Uterus (tissue), 4 donors: Measurements from ENCODE around the gene SPSB2. TPM values are rescaled to one million over a fixed set of nuclear protein-coding genes. Genes with fewer than 3 reads are reported as not detected.
"Not testable (repeated sequence)": the region's sequence is repeated elsewhere in the genome, so short reads cannot be mapped to it uniquely, and the experiment has no call there.

Experiments used
- DNase-seq, 2 donors: peaks; one replicate each; pipeline ENCODE4 v3.0.0-alpha.2; 2019 to 2020
- H3K27ac ChIP-seq, 2 donors: fragments of 200-600 bp; sonication (generic); 1 replicate in 1 of 2; 2 replicates in 1 of 2; pipeline ENCODE4 v1.5.1; 2016 to 2018
- H3K27me3 ChIP-seq, 2 donors: fragments of 200-600 bp; sonication (generic); one replicate each; pipeline ENCODE4 v1.5.1; 2018 to 2019; ENCODE audit warnings: control low read depth in 1 of 2
- H3K36me3 ChIP-seq, 2 donors: fragments of 200-600 bp; sonication (generic); one replicate each; pipeline ENCODE4 v1.5.1; 2019; ENCODE audit warnings: control low read depth in 1 of 2
- H3K4me1 ChIP-seq, 2 donors: fragments of 200-600 bp; sonication (generic); one replicate each; pipeline ENCODE4 v1.5.1; 2018 to 2019; ENCODE audit warnings: control low read depth in 1 of 2
- H3K4me3 ChIP-seq, 2 donors: fragments of 200-600 bp; sonication (generic); 1 replicate in 1 of 2; 2 replicates in 1 of 2; pipeline ENCODE4 v1.5.1; 2018 to 2019; ENCODE audit warnings: mild to moderate bottlenecking in 1 of 2
- H3K9me3 ChIP-seq, 2 donors: fragments of 200-600 bp; sonication (generic); one replicate each; pipeline ENCODE4 v1.5.1; 2019; ENCODE audit warnings: control low read depth in 1 of 2
- CTCF ChIP-seq, 4 experiments: fragments of 200-600 bp in 2 of 4; fragments of 450-650 bp in 2 of 4; sonication (generic) in 2 of 4; IDR thresholded peaks; one replicate each; pipeline ENCODE4 v1.5.1; 2016 to 2019; ENCODE audit warnings: antibody characterized with exemption in 4 of 4, mild to moderate bottlenecking in 2 of 4, moderate library complexity in 1 of 4
- POLR2A ChIP-seq, 2 donors: fragments of 450-650 bp; IDR thresholded peaks; one replicate each; pipeline ENCODE4 v1.6.1; 2016; ENCODE audit warnings: antibody characterized with exemption in 2 of 2, mild to moderate bottlenecking in 1 of 2, moderate library complexity in 1 of 2
- intact Hi-C: fragments of 100-400 bp; cut with DNase I; formaldehyde crosslinking; loops from one replicate; pipeline ENCODE4 v1.15.1; 2023; ENCODE audit warnings: low total_unique reads
- total RNA-seq, 4 donors: library from RNA; depleted of rRNA in 3 of 4; stranded (reverse); fragments of >200 nt in 3 of 4; gene quantifications; one replicate each; pipeline versions ENCODE4 v1.1.0 to v1.2.4, GENCODE V29; 2014 to 2023
- donor health status: DM: yes; HTN: yes; CAD: no.

Gene SPSB2
- total RNA-seq, 4 donors from 2014 or later: 2.8 to 11.3 (median 5.0) TPM

- Histone ChIP-seq H3K9me3 (no peaks in the 10 kb centered on the region), H3K36me3 (no peaks in the 10 kb centered on the region), H3K27ac (no peak overlapping the region), H3K4me1 (no peaks in the 10 kb centered on the region), H3K4me3 (no peak overlapping the region), H3K27me3 (no peaks in the 10 kb centered on the region)
- no peak for TF ChIP-seq POLR2A (IDR thresholded peaks at IDR 0.05)
- TF ChIP-seq CTCF (IDR thresholded peaks at IDR 0.05): no peak
- intact Hi-C loops: no loop called here
- no peak for DNase-seq
These were observed 15.3 kb upstream of the SPSB2 start for GRCh38 chr12:6888360-6888759.

- H3K9me3 ChIP-seq: no peaks in the 10 kb centered on the region
- no peak overlapping the region for H3K27ac ChIP-seq
- no peak for DNase-seq
- no peaks in the 10 kb centered on the region for H3K36me3 ChIP-seq
- intact Hi-C loops: no loop called here
- TF ChIP-seq POLR2A (IDR thresholded peaks at IDR 0.05) (no peak), CTCF (IDR thresholded peaks at IDR 0.05) (no peak)
- no peaks in the 10 kb centered on the region for H3K4me1 ChIP-seq
- H3K27me3 ChIP-seq: no peaks in the 10 kb centered on the region
- no peak overlapping the region for H3K4me3 ChIP-seq
These were observed 14.4 kb upstream of the SPSB2 start for GRCh38 chr12:6887460-6887859.

GRCh38 chr12:6886206-6886999, 13.3 kb upstream of the SPSB2 start:
- H3K27me3 ChIP-seq, DNase-seq, H3K36me3 ChIP-seq, intact Hi-C loops, H3K9me3 ChIP-seq, H3K4me3 ChIP-seq, H3K27ac ChIP-seq, H3K4me1 ChIP-seq: not testable (repeated sequence)

- TF ChIP-seq POLR2A (IDR thresholded peaks at IDR 0.05) (no peak), CTCF (IDR thresholded peaks at IDR 0.05) (no peak)
- Histone ChIP-seq H3K9me3 (no peaks in the 10 kb centered on the region), H3K36me3 (no peaks in the 10 kb centered on the region), H3K27me3 (no peaks in the 10 kb centered on the region), H3K4me1 (no peaks in the 10 kb centered on the region), H3K27ac (no peak overlapping the region), H3K4me3 (no peak overlapping the region)
- DNase-seq: no peak
- intact Hi-C loops: no loop called here
These were observed 11.4 kb upstream of the SPSB2 start for GRCh38 chr12:6884539-6884938.

- Histone ChIP-seq H3K27ac (no peak overlapping the region), H3K36me3 (no peaks in the 10 kb centered on the region), H3K4me1 (no peaks in the 10 kb centered on the region), H3K9me3 (no peaks in the 10 kb centered on the region), H3K27me3 (no peaks in the 10 kb centered on the region), H3K4me3 (no peak overlapping the region)
- TF ChIP-seq POLR2A (IDR thresholded peaks at IDR 0.05) (no peak), CTCF (IDR thresholded peaks at IDR 0.05) (no peak)
- intact Hi-C loops: no loop called here
- DNase-seq: no peak
These were observed 10.6 kb upstream of the SPSB2 start for GRCh38 chr12:6883683-6884082.
